GM12801 (cell line): Measurements from ENCODE around the gene GAB2.

ENCODE experiments used
- CTCF ChIP-seq: IDR thresholded peaks from one replicate; pipeline ENCODE4 v1.5.1; 2011; ENCODE audit warnings: control low read depth; ENCODE audit not compliant: insufficient read length; ENCODE audit errors: extremely low read depth

Gene GAB2

GRCh38 chr11:78313898-78314297 is 103.7 kb downstream of the GAB2 start:
- no peak for TF ChIP-seq CTCF

GRCh38 chr11:78313181-78313795 is 104.3 kb downstream of the GAB2 start:
- no peak for TF ChIP-seq CTCF

GRCh38 chr11:78312712-78313111 is 104.9 kb downstream of the GAB2 start:
- no peak for TF ChIP-seq CTCF

- TF ChIP-seq CTCF = no peak
Observed at GRCh38 chr11:78311702-78312371, 105.8 kb downstream of the GAB2 start.

- TF ChIP-seq CTCF = no peak
Observed at GRCh38 chr11:78310500-78310909, 107.1 kb downstream of the GAB2 start.

- no peak for TF ChIP-seq CTCF
Observed at GRCh38 chr11:78304201-78304600, 113.4 kb downstream of the GAB2 start.

GRCh38 chr11:78300108-78300839 is 117.3 kb downstream of the GAB2 start:
- no peak for TF ChIP-seq CTCF
